Type B pancreatic cell (in vitro differentiated cells): ENCODE results near the gene CRYBA1. TPM values are rescaled to one million over a fixed set of nuclear protein-coding genes. Genes with fewer than 3 reads are reported as not detected.

Experiments used
- DNase-seq: peaks from one replicate; pipeline ENCODE4 v3.0.0; 2021; ENCODE audit warnings: mixed read lengths; ENCODE audit not compliant: unreplicated experiment; ENCODE audit errors: extremely low spot score
- H3K27ac Mint-ChIP-seq: 2 replicates; pipeline ENCODE4 v1.8.0; 2021; ENCODE audit warnings: mild to moderate bottlenecking, mixed read lengths
- H3K27me3 Mint-ChIP-seq: 2 replicates; pipeline ENCODE4 v1.8.0; 2021; ENCODE audit warnings: mixed read lengths
- H3K36me3 Mint-ChIP-seq: 2 replicates; pipeline ENCODE4 v1.8.0; 2021; ENCODE audit warnings: mixed read lengths
- H3K4me1 Mint-ChIP-seq: one replicate; pipeline ENCODE4 v1.8.0; 2021; ENCODE audit warnings: mixed read lengths; ENCODE audit not compliant: unreplicated experiment
- H3K4me3 Mint-ChIP-seq: 2 replicates; pipeline ENCODE4 v1.8.0; 2021; ENCODE audit warnings: mild to moderate bottlenecking, mixed read lengths
- H3K9me3 Mint-ChIP-seq: 2 replicates; pipeline ENCODE4 v1.8.0; 2021; ENCODE audit warnings: mixed read lengths
- total RNA-seq: library from RNA; stranded (reverse); gene quantifications from 2 replicates; pipeline ENCODE4 v1.2.1, GENCODE V29; 2021; ENCODE audit warnings: low replicate concordance
- TF ChIP-seq, protein P1 (sequence below): fragments of 200-600 bp; sonication (generic); conservative IDR thresholded peaks from 2 replicates; pipeline ENCODE4 v1.5.0; 2021; ENCODE audit warnings: antibody characterized with exemption, mild to moderate bottlenecking

Gene CRYBA1
- total RNA-seq, 1 donor from 2014 or later = 1.4 TPM

DNA sequence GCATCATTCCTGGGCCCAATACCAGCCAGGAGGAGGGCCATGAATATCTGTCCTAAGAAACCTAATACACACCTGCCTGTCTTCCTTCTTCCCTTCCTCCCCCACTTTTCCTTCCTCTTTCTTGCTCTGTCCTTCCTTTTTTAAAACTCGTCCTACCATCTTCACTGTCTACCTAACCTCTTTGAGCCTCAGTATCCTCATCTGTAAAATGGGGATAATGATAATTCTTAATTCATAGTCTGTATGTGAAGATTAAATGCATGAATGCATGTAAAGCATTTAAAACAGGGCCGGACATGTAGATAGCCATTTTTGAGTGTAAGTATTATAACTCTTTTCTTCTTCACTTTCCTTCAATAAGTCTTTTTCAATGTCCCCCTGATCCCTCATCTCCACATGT, 560 bp downstream of the CRYBA1 start:
- no peaks in the 10 kb centered on the region for H3K27me3 Mint-ChIP-seq
- H3K9me3 Mint-ChIP-seq = no peaks in the 10 kb centered on the region
- H3K27ac Mint-ChIP-seq = no peak overlapping the region
- peaks cover 9% of the 10 kb centered on the region for H3K4me1 Mint-ChIP-seq
- H3K36me3 Mint-ChIP-seq = no peaks in the 10 kb centered on the region
- H3K4me3 Mint-ChIP-seq = no peak overlapping the region
- TF ChIP-seq, protein P1, sequence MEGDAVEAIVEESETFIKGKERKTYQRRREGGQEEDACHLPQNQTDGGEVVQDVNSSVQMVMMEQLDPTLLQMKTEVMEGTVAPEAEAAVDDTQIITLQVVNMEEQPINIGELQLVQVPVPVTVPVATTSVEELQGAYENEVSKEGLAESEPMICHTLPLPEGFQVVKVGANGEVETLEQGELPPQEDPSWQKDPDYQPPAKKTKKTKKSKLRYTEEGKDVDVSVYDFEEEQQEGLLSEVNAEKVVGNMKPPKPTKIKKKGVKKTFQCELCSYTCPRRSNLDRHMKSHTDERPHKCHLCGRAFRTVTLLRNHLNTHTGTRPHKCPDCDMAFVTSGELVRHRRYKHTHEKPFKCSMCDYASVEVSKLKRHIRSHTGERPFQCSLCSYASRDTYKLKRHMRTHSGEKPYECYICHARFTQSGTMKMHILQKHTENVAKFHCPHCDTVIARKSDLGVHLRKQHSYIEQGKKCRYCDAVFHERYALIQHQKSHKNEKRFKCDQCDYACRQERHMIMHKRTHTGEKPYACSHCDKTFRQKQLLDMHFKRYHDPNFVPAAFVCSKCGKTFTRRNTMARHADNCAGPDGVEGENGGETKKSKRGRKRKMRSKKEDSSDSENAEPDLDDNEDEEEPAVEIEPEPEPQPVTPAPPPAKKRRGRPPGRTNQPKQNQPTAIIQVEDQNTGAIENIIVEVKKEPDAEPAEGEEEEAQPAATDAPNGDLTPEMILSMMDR = no peak
- no peak for DNase-seq

DNA sequence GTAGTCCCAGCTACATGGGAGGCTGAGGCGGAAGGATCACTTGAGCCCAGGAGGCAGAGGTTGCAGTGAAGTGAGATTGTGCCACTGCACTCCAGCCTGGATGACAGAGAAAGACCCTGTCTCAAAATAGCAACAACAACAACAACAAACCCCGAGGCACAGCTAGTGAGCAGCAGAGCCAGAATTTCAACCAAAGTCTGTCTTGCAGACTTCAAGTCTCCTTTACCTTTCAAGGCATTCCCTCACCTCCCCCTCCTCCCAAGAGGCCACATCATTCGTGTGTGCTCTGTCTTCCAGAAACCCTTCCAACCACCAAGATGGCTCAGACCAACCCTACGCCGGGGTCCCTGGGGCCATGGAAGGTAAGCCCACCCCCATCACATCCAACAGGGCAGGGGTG, 2.2 kb downstream of the CRYBA1 start:
- Mint-ChIP-seq H3K27ac (no peak overlapping the region), H3K4me1 (peaks cover 8% of the 10 kb centered on the region), H3K4me3 (no peak overlapping the region), H3K27me3 (no peaks in the 10 kb centered on the region), H3K36me3 (no peaks in the 10 kb centered on the region), H3K9me3 (no peaks in the 10 kb centered on the region)
- DNase-seq = no peak
- TF ChIP-seq, protein P1 = no peak

- no peak for DNase-seq
- H3K27ac Mint-ChIP-seq = peak overlapping the region; percentile 74
- H3K36me3 Mint-ChIP-seq = no peaks in the 10 kb centered on the region
- H3K27me3 Mint-ChIP-seq = no peaks in the 10 kb centered on the region
- H3K9me3 Mint-ChIP-seq = no peaks in the 10 kb centered on the region
- peaks cover 6% of the 10 kb centered on the region for H3K4me1 Mint-ChIP-seq
- no peak overlapping the region for H3K4me3 Mint-ChIP-seq
- TF ChIP-seq, protein P1 = no peak
Observed at GRCh38 chr17:29250666-29251065, 4.0 kb downstream of the CRYBA1 start.

DNA sequence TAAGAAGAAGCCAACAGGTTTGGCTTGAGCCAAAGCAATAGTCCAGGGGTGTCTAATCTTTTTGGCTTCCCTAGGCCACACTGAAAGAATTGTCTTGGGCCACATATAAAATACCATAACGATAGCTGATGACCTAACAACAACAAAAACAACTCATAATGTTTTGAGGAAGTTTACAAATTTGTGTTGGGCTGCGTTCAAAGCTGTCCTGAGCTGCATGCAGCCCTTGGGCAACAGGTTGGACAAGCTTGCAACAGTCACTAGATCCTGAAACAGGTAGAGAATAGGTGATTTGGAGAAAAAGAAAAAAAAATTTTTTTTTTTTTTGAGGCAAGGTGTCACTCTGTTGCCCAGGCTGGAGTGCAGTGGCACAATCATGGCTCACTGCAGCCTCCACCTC, 4.5 kb downstream of the CRYBA1 start:
- H3K9me3 Mint-ChIP-seq = no peaks in the 10 kb centered on the region
- peak overlapping the region; percentile 74 for H3K27ac Mint-ChIP-seq
- no peaks in the 10 kb centered on the region for H3K27me3 Mint-ChIP-seq
- peaks cover 6% of the 10 kb centered on the region for H3K4me1 Mint-ChIP-seq
- TF ChIP-seq, protein P1 = no peak
- H3K4me3 Mint-ChIP-seq = no peak overlapping the region
- DNase-seq = no peak
- H3K36me3 Mint-ChIP-seq = no peaks in the 10 kb centered on the region

- H3K36me3 Mint-ChIP-seq = no peaks in the 10 kb centered on the region
- DNase-seq = no peak
- no peaks in the 10 kb centered on the region for H3K9me3 Mint-ChIP-seq
- H3K4me3 Mint-ChIP-seq = no peak overlapping the region
- H3K27ac Mint-ChIP-seq = peak overlapping the region; percentile 76
- peaks cover 6% of the 10 kb centered on the region for H3K4me1 Mint-ChIP-seq
- TF ChIP-seq, protein P1 = peak; percentile 74
- no peaks in the 10 kb centered on the region for H3K27me3 Mint-ChIP-seq
Observed at GRCh38 chr17:29252101-29252791, 5.6 kb downstream of the CRYBA1 start.
